GM12873 (cell line): ENCODE measurements around the gene PDE10A.

Experiments used
- TF ChIP-seq, protein P1 (sequence below): IDR thresholded peaks from 2 replicates; pipeline ENCODE4 v1.5.1; 2012; ENCODE audit warnings: low read depth, mild to moderate bottlenecking, moderate library complexity, low read length, control low read depth; ENCODE audit not compliant: insufficient read depth; ENCODE audit errors: missing control alignments

PDE10A gene

GRCh38 chr6:165658395-165659058, 4.5 kb downstream of the PDE10A start:
- TF ChIP-seq, protein P1, sequence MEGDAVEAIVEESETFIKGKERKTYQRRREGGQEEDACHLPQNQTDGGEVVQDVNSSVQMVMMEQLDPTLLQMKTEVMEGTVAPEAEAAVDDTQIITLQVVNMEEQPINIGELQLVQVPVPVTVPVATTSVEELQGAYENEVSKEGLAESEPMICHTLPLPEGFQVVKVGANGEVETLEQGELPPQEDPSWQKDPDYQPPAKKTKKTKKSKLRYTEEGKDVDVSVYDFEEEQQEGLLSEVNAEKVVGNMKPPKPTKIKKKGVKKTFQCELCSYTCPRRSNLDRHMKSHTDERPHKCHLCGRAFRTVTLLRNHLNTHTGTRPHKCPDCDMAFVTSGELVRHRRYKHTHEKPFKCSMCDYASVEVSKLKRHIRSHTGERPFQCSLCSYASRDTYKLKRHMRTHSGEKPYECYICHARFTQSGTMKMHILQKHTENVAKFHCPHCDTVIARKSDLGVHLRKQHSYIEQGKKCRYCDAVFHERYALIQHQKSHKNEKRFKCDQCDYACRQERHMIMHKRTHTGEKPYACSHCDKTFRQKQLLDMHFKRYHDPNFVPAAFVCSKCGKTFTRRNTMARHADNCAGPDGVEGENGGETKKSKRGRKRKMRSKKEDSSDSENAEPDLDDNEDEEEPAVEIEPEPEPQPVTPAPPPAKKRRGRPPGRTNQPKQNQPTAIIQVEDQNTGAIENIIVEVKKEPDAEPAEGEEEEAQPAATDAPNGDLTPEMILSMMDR, result no peak

DNA sequence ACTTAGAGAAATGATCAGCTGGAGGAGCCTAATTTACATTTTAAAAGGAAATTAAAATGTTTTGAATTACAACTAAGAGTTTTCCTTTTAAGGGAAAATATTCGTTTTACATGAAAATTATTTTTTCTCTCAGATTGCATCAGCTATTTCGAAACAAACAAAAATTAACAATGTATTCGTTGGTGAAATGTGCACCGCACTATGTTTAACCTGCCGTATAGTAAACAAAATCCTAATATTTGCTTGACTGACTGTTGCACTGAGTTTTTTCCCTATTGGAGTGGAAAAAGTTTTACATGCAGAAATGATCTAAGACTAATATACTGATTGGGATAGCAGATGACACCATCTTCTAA, 5.7 kb downstream of the PDE10A start:
- TF ChIP-seq, protein P1, result no peak

- TF ChIP-seq, protein P1, result no peak
Observed at GRCh38 chr6:165656581-165657324, 6.3 kb downstream of the PDE10A start.

DNA sequence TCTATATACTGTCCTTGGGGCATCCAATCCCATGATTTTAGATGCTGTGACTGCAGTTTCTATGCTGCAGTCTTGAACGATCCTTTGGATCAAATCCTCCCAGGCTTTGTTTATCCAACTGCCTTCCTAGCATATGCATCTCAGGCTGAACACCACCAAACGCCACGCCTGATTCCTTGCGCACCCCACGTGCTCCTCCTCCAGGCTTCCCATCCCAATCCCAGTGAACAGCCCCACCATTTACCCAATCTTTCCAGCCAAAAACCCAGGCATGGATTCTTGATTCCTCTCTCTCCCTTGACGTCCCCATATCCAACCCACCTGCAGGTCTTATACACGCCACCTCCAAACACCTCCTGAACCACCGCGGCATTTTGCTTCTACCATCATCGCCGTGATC, 7.8 kb downstream of the PDE10A start:
- TF ChIP-seq, protein P1, result no peak

DNA sequence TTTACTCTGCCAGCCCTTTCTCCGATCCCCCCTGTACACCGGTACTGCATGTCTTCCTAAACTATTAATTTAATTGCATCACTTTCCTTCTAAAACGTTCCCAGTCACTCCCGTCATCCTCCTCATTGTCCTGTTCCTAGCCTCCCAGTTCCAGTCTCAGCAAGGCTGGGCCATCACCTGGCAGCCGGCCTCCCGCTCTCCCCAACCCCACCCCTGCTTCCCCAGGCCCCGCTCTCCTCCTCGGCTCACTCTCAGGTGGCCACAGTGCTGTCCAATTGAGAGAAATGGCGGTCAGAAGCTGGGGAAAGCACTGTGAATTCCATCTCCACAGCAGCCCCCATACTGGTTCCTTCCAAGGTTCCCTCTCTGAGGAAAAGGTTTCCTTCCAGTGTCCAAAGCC, 8.9 kb downstream of the PDE10A start:
- TF ChIP-seq, protein P1, result no peak

DNA sequence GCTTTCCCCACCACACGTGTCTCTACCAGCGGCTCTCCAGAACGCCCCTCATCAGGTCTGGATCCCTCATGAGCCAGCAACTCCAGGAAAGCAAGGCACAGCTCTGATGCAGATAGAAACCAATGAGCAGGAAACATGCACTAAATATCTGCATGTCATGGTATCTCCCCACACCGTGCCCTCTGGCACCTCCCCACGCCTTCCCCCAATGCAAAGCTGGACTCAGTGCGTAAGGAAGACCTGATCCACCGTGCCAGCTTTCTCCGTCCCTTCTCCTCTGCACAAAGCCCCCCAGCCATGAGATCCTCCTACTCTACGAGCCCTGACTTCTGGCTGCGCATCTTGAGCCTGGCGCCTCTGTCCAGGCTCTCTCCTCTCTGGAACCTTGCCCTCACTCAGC, 9.4 kb downstream of the PDE10A start:
- TF ChIP-seq, protein P1, result no peak

DNA sequence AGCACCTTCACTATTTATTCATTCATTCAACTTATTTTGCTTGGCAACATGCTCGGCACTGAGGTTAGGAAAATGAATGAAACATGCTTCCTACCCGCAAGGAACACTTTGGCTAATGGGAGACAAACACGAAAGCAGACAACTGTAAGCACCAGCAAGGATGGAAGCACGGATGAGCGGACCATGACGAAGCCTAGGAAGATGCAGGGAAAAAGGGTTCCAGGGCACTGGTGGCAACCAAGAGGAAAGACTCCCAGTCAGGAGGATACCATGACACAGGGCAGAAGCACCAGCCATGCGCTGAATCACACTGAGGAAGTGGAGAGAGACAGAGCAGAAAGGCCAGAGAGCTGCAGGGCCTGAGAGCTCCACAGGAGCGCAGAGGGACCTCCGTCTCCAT, 9.8 kb downstream of the PDE10A start:
- TF ChIP-seq, protein P1, result no peak
